DMS53 (cell line): Measurements from ENCODE around the gene TLL1.

Experiments
- DNase-seq: peaks from one replicate; lab custom pipeline; 2025; lab: John Stamatoyannopoulos, UW

TLL1 gene

GRCh38 chr4:166049036-166049435 lies 176.0 kb downstream of the TLL1 start:
- DNase-seq: no peak

- no peak for DNase-seq
Measured at GRCh38 chr4:166064721-166065120, 191.7 kb downstream of the TLL1 start.

DNA sequence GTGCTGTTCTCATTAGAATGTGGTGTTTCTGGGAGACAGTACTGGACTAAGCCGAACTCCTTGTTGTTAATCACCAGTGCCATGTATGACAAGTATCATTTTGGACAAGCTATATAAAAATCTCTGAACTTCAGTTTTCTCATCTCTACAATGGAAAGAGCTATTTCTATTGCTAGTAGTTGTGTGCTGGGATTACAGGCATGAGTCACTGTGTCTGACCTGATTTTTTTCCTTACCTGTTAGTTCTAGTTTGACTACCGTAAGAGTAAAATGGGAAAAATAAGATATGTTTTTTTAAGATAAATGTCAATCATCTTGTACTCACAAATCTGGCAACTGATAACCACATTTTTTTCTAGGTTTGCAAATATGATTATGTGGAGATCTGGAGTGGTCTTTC lies 192.3 kb downstream of the TLL1 start:
- DNase-seq: no peak

GRCh38 chr4:166066936-166067335 lies 193.9 kb downstream of the TLL1 start:
- DNase-seq: no peak

- DNase-seq: no peak
Measured at GRCh38 chr4:166067915-166068314, 194.9 kb downstream of the TLL1 start.

DNA sequence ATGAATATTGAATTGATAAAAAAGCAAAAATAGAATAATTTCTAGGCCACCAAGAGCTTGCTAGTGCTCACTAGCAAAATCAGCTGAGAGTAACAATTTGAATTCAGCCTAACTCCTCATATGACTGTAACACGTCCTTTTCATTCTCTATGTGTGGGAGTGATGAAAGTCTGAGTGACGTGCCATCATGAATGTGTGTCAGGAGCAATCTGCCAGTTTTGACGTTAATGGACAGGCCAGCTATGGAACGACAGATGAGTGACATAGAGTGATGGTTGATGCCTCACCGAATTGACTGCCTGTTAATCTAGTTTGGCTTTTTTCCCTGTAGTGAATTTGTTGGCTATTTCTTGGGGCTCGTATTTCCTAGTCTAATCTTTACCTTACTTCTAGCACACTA lies 200.7 kb downstream of the TLL1 start:
- no peak for DNase-seq

DNA sequence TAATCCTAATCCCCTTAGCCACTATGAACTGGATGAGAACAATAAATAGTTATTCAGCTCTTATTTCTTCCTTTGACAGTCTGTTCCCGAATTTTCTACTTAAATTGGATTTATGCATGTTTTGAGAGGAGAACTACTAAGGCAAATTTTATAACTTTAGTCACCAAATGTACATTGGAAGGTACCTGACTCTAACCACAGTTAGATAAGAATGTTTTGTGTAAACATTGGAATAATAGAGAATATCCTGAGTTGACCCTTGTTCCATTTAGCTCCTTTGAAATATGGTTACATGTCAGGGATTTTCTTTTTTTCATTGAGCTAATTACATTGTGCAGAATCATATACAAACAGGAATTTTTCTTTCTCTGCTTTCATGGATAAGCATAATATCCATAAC lies 202.6 kb downstream of the TLL1 start:
- DNase-seq: no peak

- DNase-seq: no peak
Measured at GRCh38 chr4:166077782-166078181, 204.7 kb downstream of the TLL1 start.

DNA sequence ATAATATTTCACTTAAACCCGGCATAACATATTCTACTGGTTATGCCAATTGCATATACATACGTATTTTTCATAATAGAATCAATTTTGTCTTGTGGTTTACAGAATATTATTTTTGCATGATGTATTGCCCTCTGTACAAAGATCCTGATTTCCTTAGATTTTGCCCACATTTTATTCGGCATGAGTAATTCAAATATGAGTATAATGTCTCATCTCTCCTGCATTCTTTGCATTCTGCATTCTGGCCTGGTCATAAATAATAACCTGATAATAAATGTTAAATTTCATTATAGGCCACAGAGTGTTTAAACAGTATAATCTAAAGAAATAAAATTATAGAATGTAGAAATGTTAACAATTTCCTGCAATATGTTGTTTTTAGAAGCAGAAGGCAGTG lies 205.3 kb downstream of the TLL1 start:
- no peak for DNase-seq

GRCh38 chr4:166078955-166079354 lies 205.9 kb downstream of the TLL1 start:
- DNase-seq: no peak

DNA sequence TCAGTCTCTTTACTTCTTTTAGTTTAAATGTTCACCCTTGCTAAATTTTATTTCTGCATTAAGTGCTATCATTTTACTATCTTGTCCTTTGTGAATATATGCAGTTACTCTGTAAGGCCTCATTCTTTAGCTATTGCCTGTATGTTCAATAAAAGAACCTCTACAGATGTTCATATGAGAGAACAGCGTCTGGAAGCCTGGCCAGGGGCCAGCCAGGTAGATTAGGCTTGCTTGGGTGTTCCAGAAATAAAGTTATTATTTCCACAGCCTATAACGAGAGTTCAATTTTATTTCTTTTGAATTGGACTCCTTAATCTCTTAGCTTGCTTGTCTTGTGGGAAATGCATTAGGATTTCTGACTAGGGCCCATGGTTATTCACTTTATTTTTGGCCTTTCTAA lies 214.5 kb downstream of the TLL1 start:
- DNase-seq: no peak

DNA sequence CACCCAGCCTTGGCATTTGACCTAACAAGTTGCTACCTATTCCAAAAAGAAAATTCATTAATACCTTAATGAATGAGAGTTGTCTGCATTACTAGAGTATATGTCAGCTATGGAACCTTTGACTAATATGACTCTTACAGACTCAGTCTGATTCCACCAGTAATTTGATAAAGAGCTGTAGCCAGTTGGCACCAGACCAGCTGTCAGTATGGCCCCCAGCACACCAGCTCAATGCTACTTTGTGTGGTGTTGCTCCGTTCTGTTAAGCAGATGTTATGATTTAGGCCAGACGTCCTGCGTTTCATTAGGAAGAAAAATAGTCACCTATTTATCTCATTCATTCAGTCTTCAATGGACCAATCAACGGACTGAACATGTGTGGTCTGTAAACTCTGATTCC lies 215.5 kb downstream of the TLL1 start:
- no peak for DNase-seq

DNA sequence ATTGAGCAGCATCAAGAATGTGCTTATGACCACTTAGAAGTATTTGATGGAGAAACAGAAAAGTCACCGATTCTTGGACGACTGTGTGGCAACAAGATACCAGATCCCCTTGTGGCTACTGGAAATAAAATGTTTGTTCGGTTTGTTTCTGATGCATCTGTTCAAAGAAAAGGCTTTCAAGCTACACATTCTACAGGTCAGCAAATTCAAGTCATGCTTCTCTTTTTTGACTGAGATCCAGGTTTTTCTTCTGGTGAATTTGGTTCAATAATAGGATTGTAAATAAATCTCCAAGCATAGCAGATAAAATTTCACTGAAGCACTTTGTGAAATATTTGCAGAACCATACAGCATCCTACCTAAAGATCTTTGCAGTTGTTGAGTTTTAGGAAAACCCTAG lies 218.1 kb downstream of the TLL1 start:
- peak; percentile 22 for DNase-seq

GRCh38 chr4:166091912-166092510 lies 219.0 kb downstream of the TLL1 start:
- peak; percentile 65 for DNase-seq

DNA sequence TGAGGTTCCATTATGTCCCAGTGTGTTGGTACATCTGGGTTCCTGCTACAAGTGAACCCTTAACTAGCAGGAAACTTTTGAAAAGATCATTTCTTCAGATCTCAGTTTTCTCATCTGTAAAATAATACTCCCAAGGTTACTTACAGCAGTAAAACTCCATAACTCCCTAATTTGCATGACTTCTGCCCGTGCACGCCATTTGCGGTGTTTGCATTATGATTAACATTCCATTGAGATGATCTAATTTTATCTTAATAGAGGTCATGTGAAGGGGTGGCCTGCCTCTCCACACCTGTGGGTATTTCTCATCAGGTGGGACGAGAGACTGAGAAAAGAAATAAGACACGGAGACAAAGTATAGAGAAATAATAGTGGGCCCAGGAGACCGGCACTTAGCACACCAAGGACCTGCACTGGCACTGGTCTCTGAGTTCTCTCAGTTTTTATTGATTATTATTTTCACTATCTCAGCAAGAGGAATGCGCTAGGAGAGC lies 219.8 kb downstream of the TLL1 start:
- DNase-seq: peak; percentile 3

DNA sequence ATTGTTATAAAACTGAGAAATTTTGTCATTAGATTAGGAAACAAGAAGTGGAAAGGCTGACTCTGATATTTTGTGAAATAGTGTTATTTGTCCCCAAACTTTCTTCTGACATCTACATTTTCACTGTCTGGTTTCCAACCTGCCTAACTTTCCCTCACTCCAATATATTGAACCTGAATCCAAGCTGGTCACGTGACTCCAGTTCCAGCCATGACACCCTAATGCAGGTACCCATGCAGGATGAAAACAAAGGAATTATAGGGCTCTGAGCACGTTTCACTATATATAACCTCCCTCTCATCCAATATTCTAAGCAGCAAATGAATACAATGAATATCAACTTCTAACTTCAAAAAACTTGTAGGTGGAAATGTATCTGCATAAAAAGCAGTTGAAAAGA lies 231.6 kb downstream of the TLL1 start:
- DNase-seq: peak; percentile 25

- DNase-seq: peak; percentile 1
Measured at GRCh38 chr4:166121897-166122296, 248.9 kb downstream of the TLL1 start.

DNA sequence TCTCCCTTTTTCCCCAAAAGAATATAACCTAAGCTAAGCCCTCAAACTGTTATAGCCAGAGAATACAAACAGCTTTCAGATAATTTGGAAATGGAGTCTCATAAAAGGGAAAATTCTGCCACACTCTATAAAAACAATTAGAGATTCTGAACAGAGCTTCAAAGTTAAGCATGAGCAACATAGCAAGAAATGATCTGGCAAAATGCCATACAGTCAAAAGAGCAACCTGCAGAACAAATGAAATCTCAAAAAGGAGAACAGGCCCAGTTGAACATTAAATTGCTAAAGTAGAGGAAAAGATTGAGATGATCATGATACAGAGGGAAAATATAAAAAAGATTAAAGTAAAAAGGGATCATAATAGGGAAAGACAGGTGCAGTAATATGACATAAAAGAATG lies 250.5 kb downstream of the TLL1 start:
- no peak for DNase-seq

GRCh38 chr4:166128403-166128802 lies 255.4 kb downstream of the TLL1 start:
- no peak for DNase-seq

- no peak for DNase-seq
Measured at GRCh38 chr4:166134285-166134684, 261.2 kb downstream of the TLL1 start.

GRCh38 chr4:166140951-166141350 lies 267.9 kb downstream of the TLL1 start:
- DNase-seq: no peak

GRCh38 chr4:166143227-166143626 lies 270.2 kb downstream of the TLL1 start:
- no peak for DNase-seq

- no peak for DNase-seq
Measured at GRCh38 chr4:166144607-166145006, 271.6 kb downstream of the TLL1 start.

DNA sequence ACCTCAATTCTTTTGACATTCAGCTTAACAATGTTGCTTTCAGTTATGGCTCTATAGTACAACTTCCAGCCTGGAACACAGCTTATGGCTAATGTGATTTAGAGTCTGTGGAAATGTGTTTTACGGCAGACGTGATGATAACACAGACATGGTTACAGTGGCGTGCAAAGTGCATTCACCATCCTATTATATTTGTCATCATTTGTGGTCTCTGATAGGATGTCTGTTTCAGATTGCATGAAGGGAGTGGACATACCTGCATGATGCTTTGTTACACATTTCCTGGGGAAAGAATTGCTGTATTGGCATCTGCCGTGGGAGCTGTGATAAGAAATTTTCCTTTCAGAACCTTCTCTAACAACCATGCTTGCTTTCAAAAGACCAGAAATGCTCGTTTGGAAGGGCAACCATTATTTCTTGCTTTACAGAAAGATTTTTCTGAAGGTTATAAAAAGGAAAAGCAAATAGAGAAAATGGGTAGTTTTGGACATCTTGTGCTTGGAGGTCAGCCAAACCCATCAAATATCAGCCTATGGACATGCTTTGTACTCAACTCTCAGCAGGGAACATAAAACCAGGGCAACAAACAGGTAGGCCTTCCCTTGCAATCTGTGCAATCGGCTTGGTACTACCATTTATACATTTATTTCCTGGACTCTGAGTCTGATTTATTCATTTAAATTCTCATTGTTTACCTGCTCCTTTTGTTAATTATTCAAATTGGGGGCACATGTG lies 273.9 kb downstream of the TLL1 start:
- no peak for DNase-seq
